Skin epidermis (tissue), 12 donors: Measurements from ENCODE around the gene RBFOX2.

Experiments used
- H3K27ac ChIP-seq, 21 experiments: fragments of 200-600 bp; sonication (generic) in 11 of 21; one replicate each; pipeline ENCODE4 v1.5.0; 2020; ENCODE audit warnings: mild to moderate bottlenecking in 3 of 21, inconsistent platforms in 2 of 21, moderate library complexity in 2 of 21
- H3K4me3 ChIP-seq, 7 experiments: fragments of 200-600 bp; sonication (generic) in 2 of 7; one replicate each; pipeline ENCODE4 v1.5.0; 2020; ENCODE audit warnings: inconsistent platforms in 2 of 7, mild to moderate bottlenecking in 2 of 7, moderate library complexity in 1 of 7

Gene RBFOX2

GRCh38 chr22:35958334-35958733, 70.3 kb downstream of the RBFOX2 start:
- Histone ChIP-seq H3K4me3 (no peak overlapping the region), H3K27ac (no peak overlapping the region)

GRCh38 chr22:35957589-35957988, 71.0 kb downstream of the RBFOX2 start:
- Histone ChIP-seq H3K4me3 (no peak overlapping the region), H3K27ac (peak overlapping the region in 1 of 21 experiments; percentile 8)

GRCh38 chr22:35956850-35957249, 71.8 kb downstream of the RBFOX2 start:
- Histone ChIP-seq H3K4me3 (no peak overlapping the region), H3K27ac (peak overlapping the region in 1 of 21 experiments; percentile 8)

GRCh38 chr22:35955546-35955945, 73.1 kb downstream of the RBFOX2 start:
- H3K27ac ChIP-seq, result no peak overlapping the region
- H3K4me3 ChIP-seq, result no peak overlapping the region

- no peak overlapping the region for H3K27ac ChIP-seq
- H3K4me3 ChIP-seq, result no peak overlapping the region
Measured at GRCh38 chr22:35952576-35952975, 76.0 kb downstream of the RBFOX2 start.

GRCh38 chr22:35950262-35950661, 78.4 kb downstream of the RBFOX2 start:
- Histone ChIP-seq H3K4me3 (no peak overlapping the region), H3K27ac (no peak overlapping the region)

GRCh38 chr22:35949243-35949642, 79.4 kb downstream of the RBFOX2 start:
- no peak overlapping the region for H3K27ac ChIP-seq
- H3K4me3 ChIP-seq, result no peak overlapping the region

GRCh38 chr22:35947794-35948425, 80.7 kb downstream of the RBFOX2 start:
- H3K4me3 ChIP-seq, result no peak overlapping the region
- H3K27ac ChIP-seq, result no peak overlapping the region

- H3K4me3 ChIP-seq, result no peak overlapping the region
Measured at GRCh38 chr22:35944458-35944857, 84.2 kb downstream of the RBFOX2 start.

GRCh38 chr22:35940166-35940565, 88.5 kb downstream of the RBFOX2 start:
- Histone ChIP-seq H3K27ac (no peak overlapping the region), H3K4me3 (no peak overlapping the region)

More at GRCh38 chr22:35944458-35944857, 84.2 kb downstream of the RBFOX2 start:
- H3K27ac ChIP-seq, result peak overlapping the region in 2 of 21 experiments; percentile 11 to 28

GRCh38 chr22:35938226-35938625, 90.4 kb downstream of the RBFOX2 start:
- H3K4me3 ChIP-seq, result no peak overlapping the region
- H3K27ac ChIP-seq, result no peak overlapping the region

- Histone ChIP-seq H3K27ac (no peak overlapping the region), H3K4me3 (no peak overlapping the region)
Measured at GRCh38 chr22:35930933-35931332, 97.7 kb downstream of the RBFOX2 start.

- Histone ChIP-seq H3K27ac (no peak overlapping the region), H3K4me3 (no peak overlapping the region)
Measured at GRCh38 chr22:35928285-35928798, 100.3 kb downstream of the RBFOX2 start.

GRCh38 chr22:35923026-35923425, 105.6 kb downstream of the RBFOX2 start:
- Histone ChIP-seq H3K4me3 (no peak overlapping the region), H3K27ac (peak overlapping the region in 3 of 21 experiments; percentile 35 to 71 (median 61))

GRCh38 chr22:35921777-35922176, 106.8 kb downstream of the RBFOX2 start:
- Histone ChIP-seq H3K4me3 (no peak overlapping the region), H3K27ac (peak overlapping the region in 14 of 21 experiments; percentile 1 to 71 (median 28))

GRCh38 chr22:35921044-35921443, 107.6 kb downstream of the RBFOX2 start:
- Histone ChIP-seq H3K27ac (peak overlapping the region in 3 of 21 experiments; percentile 2 to 18 (median 8)), H3K4me3 (no peak overlapping the region)

- H3K4me3 ChIP-seq, result no peak overlapping the region
- peak overlapping the region in 1 of 21 experiments; percentile 36 for H3K27ac ChIP-seq
Measured at GRCh38 chr22:35919002-35919542, 109.6 kb downstream of the RBFOX2 start.

GRCh38 chr22:35918456-35918855, 110.2 kb downstream of the RBFOX2 start:
- peak overlapping the region in 12 of 21 experiments; percentile 1 to 81 (median 31) for H3K27ac ChIP-seq
- H3K4me3 ChIP-seq, result no peak overlapping the region

GRCh38 chr22:35917651-35918050, 111.0 kb downstream of the RBFOX2 start:
- H3K4me3 ChIP-seq, result no peak overlapping the region
- peak overlapping the region in 11 of 21 experiments; percentile 17 to 81 (median 38) for H3K27ac ChIP-seq

GRCh38 chr22:35915477-35916013, 113.1 kb downstream of the RBFOX2 start:
- Histone ChIP-seq H3K27ac (peak overlapping the region in 20 of 21 experiments; percentile 38 to 83 (median 74)), H3K4me3 (peak overlapping the region in 4 of 7 experiments; percentile 15 to 39 (median 25))
